ENCODE results near the gene IL17RE.

DNA sequence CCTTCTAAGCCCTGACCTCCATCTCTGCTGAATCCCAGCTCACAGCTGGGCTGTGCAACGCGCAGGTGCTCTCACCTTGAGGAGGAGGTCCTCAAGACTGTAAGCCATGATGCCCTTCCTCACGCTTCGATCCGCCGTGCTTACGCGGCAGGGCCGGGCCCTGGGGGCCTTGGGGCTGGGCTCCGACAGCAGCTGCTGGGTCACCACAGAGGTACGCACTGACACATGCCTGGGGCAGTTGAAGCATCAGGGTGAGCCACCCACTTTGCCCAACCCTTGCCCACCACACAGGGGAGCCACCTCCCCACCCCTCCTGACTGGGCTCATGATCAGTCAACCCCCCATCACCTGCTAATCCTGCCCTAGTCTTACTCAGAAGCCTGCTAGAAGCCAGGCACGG lies 25.7 kb upstream of the IL17RE start:
- TF ChIP-seq, protein P1, sequence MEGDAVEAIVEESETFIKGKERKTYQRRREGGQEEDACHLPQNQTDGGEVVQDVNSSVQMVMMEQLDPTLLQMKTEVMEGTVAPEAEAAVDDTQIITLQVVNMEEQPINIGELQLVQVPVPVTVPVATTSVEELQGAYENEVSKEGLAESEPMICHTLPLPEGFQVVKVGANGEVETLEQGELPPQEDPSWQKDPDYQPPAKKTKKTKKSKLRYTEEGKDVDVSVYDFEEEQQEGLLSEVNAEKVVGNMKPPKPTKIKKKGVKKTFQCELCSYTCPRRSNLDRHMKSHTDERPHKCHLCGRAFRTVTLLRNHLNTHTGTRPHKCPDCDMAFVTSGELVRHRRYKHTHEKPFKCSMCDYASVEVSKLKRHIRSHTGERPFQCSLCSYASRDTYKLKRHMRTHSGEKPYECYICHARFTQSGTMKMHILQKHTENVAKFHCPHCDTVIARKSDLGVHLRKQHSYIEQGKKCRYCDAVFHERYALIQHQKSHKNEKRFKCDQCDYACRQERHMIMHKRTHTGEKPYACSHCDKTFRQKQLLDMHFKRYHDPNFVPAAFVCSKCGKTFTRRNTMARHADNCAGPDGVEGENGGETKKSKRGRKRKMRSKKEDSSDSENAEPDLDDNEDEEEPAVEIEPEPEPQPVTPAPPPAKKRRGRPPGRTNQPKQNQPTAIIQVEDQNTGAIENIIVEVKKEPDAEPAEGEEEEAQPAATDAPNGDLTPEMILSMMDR (IDR thresholded peaks at IDR 0.05) = no peak
- no peak for TF ChIP-seq POLR2A (IDR thresholded peaks at IDR 0.05)

Measured in lower leg skin (tissue), 3 donors.